Measurements from ENCODE around the gene ZNF407.

The ZNF407 gene

DNA sequence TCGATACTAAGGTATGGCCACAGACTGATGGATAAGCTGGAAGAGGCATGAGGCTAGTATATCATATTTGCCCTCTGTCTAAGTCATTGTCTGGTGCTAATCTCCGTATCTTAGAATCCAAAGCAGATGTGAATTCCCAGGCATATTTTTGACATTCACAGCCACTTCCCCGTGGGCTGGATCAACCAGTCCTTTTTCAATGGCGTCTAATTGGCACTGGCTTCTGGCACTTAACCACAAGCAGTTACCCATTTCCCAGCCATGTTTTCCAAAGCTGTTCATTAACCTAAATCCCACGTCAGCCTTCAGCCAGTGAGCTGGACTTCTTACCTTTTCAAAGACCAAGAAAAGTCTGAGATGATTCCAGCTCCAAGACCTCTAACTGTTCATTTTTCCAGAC lies 20.7 kb upstream of the ZNF407 start:
- ATAC-seq, result no peak
- TF ChIP-seq TCF4 (CRISPR knock-in tag; IDR thresholded peaks at IDR 0.05; ENCODE audit: borderline replicate concordance) (peak; percentile 56), ZNF8 (CRISPR knock-in tag; IDR thresholded peaks at IDR 0.05) (no peak)

- ATAC-seq, result no peak
- no peak for TF ChIP-seq OSR1 (CRISPR knock-in tag; IDR thresholded peaks at IDR 0.05)
- TF ChIP-seq, protein P1, sequence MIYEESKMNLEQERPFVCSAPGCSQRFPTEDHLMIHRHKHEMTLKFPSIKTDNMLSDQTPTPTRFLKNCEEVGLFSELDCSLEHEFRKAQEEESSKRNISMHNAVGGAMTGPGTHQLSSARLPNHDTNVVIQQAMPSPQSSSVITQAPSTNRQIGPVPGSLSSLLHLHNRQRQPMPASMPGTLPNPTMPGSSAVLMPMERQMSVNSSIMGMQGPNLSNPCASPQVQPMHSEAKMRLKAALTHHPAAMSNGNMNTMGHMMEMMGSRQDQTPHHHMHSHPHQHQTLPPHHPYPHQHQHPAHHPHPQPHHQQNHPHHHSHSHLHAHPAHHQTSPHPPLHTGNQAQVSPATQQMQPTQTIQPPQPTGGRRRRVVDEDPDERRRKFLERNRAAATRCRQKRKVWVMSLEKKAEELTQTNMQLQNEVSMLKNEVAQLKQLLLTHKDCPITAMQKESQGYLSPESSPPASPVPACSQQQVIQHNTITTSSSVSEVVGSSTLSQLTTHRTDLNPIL (CRISPR knock-in tag; IDR thresholded peaks at IDR 0.05; ENCODE audit: low read depth), result no peak
- TF ChIP-seq POU6F1 (CRISPR knock-in tag; IDR thresholded peaks at IDR 0.05; ENCODE audit: borderline replicate concordance, low read depth), result no peak
- no peak for TF ChIP-seq TCF4 (CRISPR knock-in tag; IDR thresholded peaks at IDR 0.05; ENCODE audit: borderline replicate concordance)
- TF ChIP-seq SNAI2 (CRISPR knock-in tag; IDR thresholded peaks at IDR 0.05), result no peak
- no peak for TF ChIP-seq TSHZ2 (CRISPR knock-in tag; IDR thresholded peaks at IDR 0.05)
- no peak for TF ChIP-seq ESRRG (CRISPR knock-in tag; IDR thresholded peaks at IDR 0.05)
- TF ChIP-seq ISL1 (CRISPR knock-in tag; IDR thresholded peaks at IDR 0.05), result no peak
- no peak for TF ChIP-seq BACH2 (CRISPR knock-in tag; IDR thresholded peaks at IDR 0.05; ENCODE audit: borderline replicate concordance)
- no peak for TF ChIP-seq ZNF70 (CRISPR knock-in tag; IDR thresholded peaks at IDR 0.05)
- TF ChIP-seq CSRNP3 (CRISPR knock-in tag; IDR thresholded peaks at IDR 0.05), result no peak
- TF ChIP-seq ZC3H10 (CRISPR knock-in tag; IDR thresholded peaks at IDR 0.05), result no peak
- no peak for TF ChIP-seq ZNF8 (CRISPR knock-in tag; IDR thresholded peaks at IDR 0.05)
- TF ChIP-seq GLIS3 (CRISPR knock-in tag; IDR thresholded peaks at IDR 0.05), result no peak
Observed at GRCh38 chr18:74579496-74580065, 18.1 kb upstream of the ZNF407 start.

GRCh38 chr18:74582642-74583041 lies 15.0 kb upstream of the ZNF407 start:
- no peak for ATAC-seq
- TF ChIP-seq ESRRG (CRISPR knock-in tag; IDR thresholded peaks at IDR 0.05) (no peak), GLIS3 (CRISPR knock-in tag; IDR thresholded peaks at IDR 0.05) (no peak), ZFP3 (CRISPR knock-in tag; IDR thresholded peaks at IDR 0.05) (no peak), ZNF565 (CRISPR knock-in tag; conservative IDR thresholded peaks at IDR 0.05; ENCODE audit: low read depth) (no peak), PPARA (CRISPR knock-in tag; IDR thresholded peaks at IDR 0.05; ENCODE audit: borderline replicate concordance) (no peak), OSR1 (CRISPR knock-in tag; IDR thresholded peaks at IDR 0.05) (no peak), ZNF70 (CRISPR knock-in tag; IDR thresholded peaks at IDR 0.05) (no peak), TCF4 (CRISPR knock-in tag; IDR thresholded peaks at IDR 0.05; ENCODE audit: borderline replicate concordance) (no peak), SNAI2 (CRISPR knock-in tag; IDR thresholded peaks at IDR 0.05) (no peak), POU6F1 (CRISPR knock-in tag; IDR thresholded peaks at IDR 0.05; ENCODE audit: borderline replicate concordance, low read depth) (no peak), TSHZ2 (CRISPR knock-in tag; IDR thresholded peaks at IDR 0.05) (no peak), BACH2 (CRISPR knock-in tag; IDR thresholded peaks at IDR 0.05; ENCODE audit: borderline replicate concordance) (no peak), TOX (CRISPR knock-in tag; IDR thresholded peaks at IDR 0.05; ENCODE audit: borderline replicate concordance) (no peak), ISL1 (CRISPR knock-in tag; IDR thresholded peaks at IDR 0.05) (no peak), ZNF8 (CRISPR knock-in tag; IDR thresholded peaks at IDR 0.05) (no peak)
- TF ChIP-seq, protein P2, sequence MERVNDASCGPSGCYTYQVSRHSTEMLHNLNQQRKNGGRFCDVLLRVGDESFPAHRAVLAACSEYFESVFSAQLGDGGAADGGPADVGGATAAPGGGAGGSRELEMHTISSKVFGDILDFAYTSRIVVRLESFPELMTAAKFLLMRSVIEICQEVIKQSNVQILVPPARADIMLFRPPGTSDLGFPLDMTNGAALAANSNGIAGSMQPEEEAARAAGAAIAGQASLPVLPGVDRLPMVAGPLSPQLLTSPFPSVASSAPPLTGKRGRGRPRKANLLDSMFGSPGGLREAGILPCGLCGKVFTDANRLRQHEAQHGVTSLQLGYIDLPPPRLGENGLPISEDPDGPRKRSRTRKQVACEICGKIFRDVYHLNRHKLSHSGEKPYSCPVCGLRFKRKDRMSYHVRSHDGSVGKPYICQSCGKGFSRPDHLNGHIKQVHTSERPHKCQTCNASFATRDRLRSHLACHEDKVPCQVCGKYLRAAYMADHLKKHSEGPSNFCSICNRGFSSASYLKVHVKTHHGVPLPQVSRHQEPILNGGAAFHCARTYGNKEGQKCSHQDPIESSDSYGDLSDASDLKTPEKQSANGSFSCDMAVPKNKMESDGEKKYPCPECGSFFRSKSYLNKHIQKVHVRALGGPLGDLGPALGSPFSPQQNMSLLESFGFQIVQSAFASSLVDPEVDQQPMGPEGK (CRISPR knock-in tag; IDR thresholded peaks at IDR 0.05; ENCODE audit: borderline replicate concordance), result no peak
- TF ChIP-seq, protein P1 (CRISPR knock-in tag; IDR thresholded peaks at IDR 0.05; ENCODE audit: low read depth), result no peak
